GM12801 (cell line): ENCODE data around the gene RHEB.

Source experiments
- CTCF ChIP-seq: IDR thresholded peaks from one replicate; pipeline ENCODE4 v1.5.1; 2011; ENCODE audit warnings: control low read depth; ENCODE audit not compliant: insufficient read length; ENCODE audit errors: extremely low read depth

Gene RHEB

DNA sequence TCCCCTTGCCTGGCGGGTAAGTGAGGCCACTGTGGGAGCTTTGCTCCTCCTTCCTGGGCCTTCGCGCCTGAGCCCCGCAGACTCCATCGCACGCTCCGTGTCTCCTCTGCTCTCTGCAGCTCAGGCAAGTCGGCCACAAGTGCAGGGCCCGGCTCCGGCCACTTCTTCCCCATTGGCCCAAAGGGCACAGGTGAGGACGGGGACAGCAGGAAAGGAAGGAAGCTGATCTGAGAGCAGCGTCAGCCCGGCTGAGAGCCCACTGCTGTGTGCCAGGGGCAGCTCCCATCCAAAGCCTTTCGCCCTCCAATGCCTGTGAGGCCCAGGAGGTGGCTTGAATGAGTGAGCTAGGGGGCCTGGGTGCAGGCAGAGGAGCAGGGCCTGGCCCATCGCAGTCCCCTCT, 33.7 kb upstream of the RHEB start:
- no peak for TF ChIP-seq CTCF

- no peak for TF ChIP-seq CTCF
Observed at GRCh38 chr7:151552352-151553028, 32.8 kb upstream of the RHEB start.

- no peak for TF ChIP-seq CTCF
Observed at GRCh38 chr7:151551820-151552219, 32.1 kb upstream of the RHEB start.

DNA sequence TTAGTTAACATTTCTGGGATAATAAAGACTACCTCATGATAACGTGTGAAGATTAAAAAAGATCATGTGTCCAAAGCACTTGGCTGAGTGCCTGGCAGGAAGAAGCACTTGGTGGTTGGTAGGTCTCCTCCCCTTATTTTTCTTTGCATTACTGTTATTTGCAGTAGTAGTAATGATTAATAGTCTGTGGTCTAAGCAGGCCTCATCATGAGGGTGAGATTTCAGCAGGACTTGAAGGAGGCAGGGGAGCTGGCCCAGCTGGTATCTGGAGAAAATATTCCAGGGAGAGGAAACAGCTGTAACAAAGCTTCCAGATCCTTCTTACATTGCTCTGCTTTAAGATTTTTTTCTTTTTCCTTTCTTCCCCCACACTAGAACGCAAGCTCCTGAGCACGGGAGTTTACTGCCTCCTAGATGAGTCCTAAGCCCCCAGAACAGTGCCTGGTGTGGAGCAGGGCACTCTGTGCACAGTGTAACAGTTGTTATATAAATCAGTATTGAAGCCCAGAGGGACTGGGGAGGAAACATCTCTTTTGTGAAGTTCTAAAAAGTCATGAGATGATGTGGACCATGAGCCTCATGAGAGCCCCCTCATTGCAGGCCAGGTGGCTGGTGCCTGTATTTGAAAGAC, 31.1 kb upstream of the RHEB start:
- no peak for TF ChIP-seq CTCF

DNA sequence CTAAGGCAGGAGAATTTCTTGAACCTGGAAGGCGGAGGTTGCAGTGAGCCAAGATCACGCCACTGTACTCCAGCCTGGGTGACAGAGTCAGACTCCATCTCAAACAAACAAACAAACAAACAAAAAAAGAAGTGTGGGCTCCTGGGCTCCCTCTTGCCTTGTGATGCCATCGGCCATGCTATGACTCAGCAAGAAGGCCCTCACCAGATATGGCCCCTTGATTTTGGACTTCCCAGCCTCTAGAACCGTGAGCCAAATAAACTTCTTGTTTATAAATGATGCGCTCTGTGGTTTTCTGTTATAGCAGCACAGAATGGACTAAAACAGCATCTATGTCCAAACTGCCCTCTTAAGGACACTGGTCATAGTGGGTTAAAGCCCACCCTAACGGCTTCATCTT, 29.9 kb upstream of the RHEB start:
- no peak for TF ChIP-seq CTCF

DNA sequence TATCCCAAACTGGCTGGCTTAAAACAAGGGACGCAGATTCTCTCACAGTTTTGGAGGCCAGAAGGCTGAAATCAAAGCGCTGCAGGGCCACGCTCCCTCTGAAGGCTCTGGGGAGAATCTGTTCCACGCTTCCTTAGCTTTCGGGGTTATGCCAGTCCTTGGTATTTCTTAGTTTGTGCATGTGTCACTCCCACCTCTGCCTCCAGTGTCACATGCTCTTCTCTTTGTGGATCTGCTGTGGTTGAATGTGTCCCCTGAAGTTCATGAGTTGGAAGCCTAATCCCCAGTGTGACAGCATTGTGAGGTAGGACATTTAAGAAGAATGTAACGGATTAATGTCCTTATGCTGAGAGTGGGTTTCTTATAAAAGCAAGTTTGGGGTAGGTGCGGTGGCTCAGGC, 29.4 kb upstream of the RHEB start:
- no peak for TF ChIP-seq CTCF

GRCh38 chr7:151544183-151544582, 24.5 kb upstream of the RHEB start:
- no peak for TF ChIP-seq CTCF
